GM19238 (cell line): ENCODE measurements around the gene FAM163B.

Experiments
- DNase-seq: peaks from one replicate; pipeline ENCODE4 v3.0.0; 2011; ENCODE audit warnings: low spot score; ENCODE audit not compliant: insufficient read length

Gene FAM163B

GRCh38 chr9:133529457-133529856, 79.7 kb downstream of the FAM163B start:
- DNase-seq, result no peak

GRCh38 chr9:133528876-133529241, 80.3 kb downstream of the FAM163B start:
- no peak for DNase-seq

GRCh38 chr9:133528001-133528875, 81.0 kb downstream of the FAM163B start:
- DNase-seq, result no peak

- DNase-seq, result no peak
Observed at GRCh38 chr9:133527444-133527920, 81.7 kb downstream of the FAM163B start.
